CD8-positive, alpha-beta memory T cell (primary cell): Measurements from ENCODE around the gene FYTTD1. TPM values are rescaled to one million over a fixed set of nuclear protein-coding genes. Genes with fewer than 3 reads are reported as not detected.

Experiments used
- polyA plus RNA-seq: library from polyadenylated mRNA; unstranded; fragments of 300-500 nt; fragmentation: Illumina TruSeq; gene quantifications from one replicate; pipeline ENCODE4 v1.2.3, GENCODE V29; 2021
- total RNA-seq, 2 experiments: library from RNA; stranded (reverse); gene quantifications; one replicate each; pipeline ENCODE4 v1.2.3, GENCODE V29; 2021

Gene FYTTD1
- total and polyA plus RNA-seq, 3 experiments from 2014 or later, result 47.6 to 102 (median 54.8) TPM

Other genes starting within 250 kb of the FYTTD1 start
- gene BDH1, start 193.9 kb upstream of the FYTTD1 start, total RNA-seq, result 10 to 100 TPM; 59.3 to 64.6 TPM
- gene BDH1, start 193.9 kb upstream of the FYTTD1 start, polyA plus RNA-seq, result 21.4 TPM
- gene RUBCN, start 13.0 kb upstream of the FYTTD1 start, total RNA-seq, result 10 to 100 TPM; 43.2 to 45.9 TPM
- gene RUBCN, start 13.0 kb upstream of the FYTTD1 start, polyA plus RNA-seq, result 26.6 TPM
- gene LRCH3, start 41.4 kb downstream of the FYTTD1 start, total RNA-seq, result 10 to 100 TPM; 51.2 to 56.3 TPM
- gene LRCH3, start 41.4 kb downstream of the FYTTD1 start, polyA plus RNA-seq, result 26.5 TPM
- gene RPL35A, start 200.3 kb downstream of the FYTTD1 start, total RNA-seq, result 1,000 to 10,000 TPM; 1,301 to 1,320 TPM
- gene RPL35A, start 200.3 kb downstream of the FYTTD1 start, polyA plus RNA-seq, result 1,628 TPM
- 1 to 10 TPM; 7.3 to 7.4 TPM for gene LMLN, start 210.3 kb downstream of the FYTTD1 start, total RNA-seq
- gene LMLN, start 210.3 kb downstream of the FYTTD1 start, polyA plus RNA-seq, result 2.4 TPM